Measurements from ENCODE around the gene PPP4R4. TPM values are rescaled to one million over a fixed set of nuclear protein-coding genes. Genes with fewer than 3 reads are reported as not detected.

Gene PPP4R4
- total RNA-seq, 1 experiment from 2014 or later: 3.9 TPM

DNA sequence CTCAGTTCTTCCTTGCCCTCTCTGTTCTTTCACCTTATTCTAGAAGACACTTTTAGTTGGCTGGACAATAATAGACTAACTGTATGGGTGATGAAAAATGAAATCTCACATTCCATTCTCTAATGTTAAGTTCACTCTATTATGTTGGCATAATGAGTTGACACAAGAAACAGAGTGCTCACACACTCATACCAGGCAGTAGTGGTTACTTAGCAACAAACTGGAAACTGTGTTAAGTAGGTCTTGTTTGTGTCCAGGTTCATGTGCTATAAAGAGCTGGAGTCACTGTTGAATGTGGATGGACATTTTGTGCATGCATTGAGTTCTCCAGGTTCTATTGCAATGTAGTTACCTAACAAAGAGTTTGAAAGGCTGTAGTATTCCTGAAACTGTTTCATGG is 16.9 kb upstream of the PPP4R4 start:
- Histone ChIP-seq H2BK20ac (ENCODE audit: low read depth, low read length, poor library complexity, severe bottlenecking) (no peak overlapping the region), H3K9ac (ENCODE audit: extremely low read depth, insufficient read length, low read length) (no peak overlapping the region), H2BK15ac (ENCODE audit: low read depth, low read length) (no peak overlapping the region), H3K4ac (ENCODE audit: low read depth, low read length) (no peak overlapping the region), H3K27me3 (ENCODE audit: insufficient read depth, low read length) (no peaks in the 10 kb centered on the region), H3K23ac (ENCODE audit: insufficient read length, low read depth, low read length) (no peak overlapping the region), H2BK120ac (ENCODE audit: low read depth, low read length, poor library complexity, severe bottlenecking) (no peak overlapping the region), H3K4me1 (ENCODE audit: insufficient read depth, low read length) (no peaks in the 10 kb centered on the region), H3K79me1 (ENCODE audit: insufficient read depth, low read depth, low read length, poor library complexity, severe bottlenecking) (no peaks in the 10 kb centered on the region), H4K91ac (ENCODE audit: insufficient read length, low read depth, low read length) (no peak overlapping the region), H2BK5ac (ENCODE audit: insufficient read length, low read length) (no peak overlapping the region), H3K56ac (ENCODE audit: insufficient read length, low read depth, low read length) (no peak overlapping the region), H3K79me2 (ENCODE audit: insufficient read depth, low read length) (no peaks in the 10 kb centered on the region), H3K23me2 (ENCODE audit: insufficient read length, low read depth, low read length, poor library complexity, severe bottlenecking) (no peaks in the 10 kb centered on the region), H2AK5ac (ENCODE audit: insufficient read length, low read length) (no peak overlapping the region), H3K18ac (ENCODE audit: insufficient read length, low read depth, low read length) (no peak overlapping the region), H3T11ph (ENCODE audit: low read length) (no peak overlapping the region), H2BK12ac (ENCODE audit: insufficient read length, low read depth, low read length) (no peak overlapping the region), H3K4me2 (ENCODE audit: insufficient read depth, insufficient read length, low read length) (no peak overlapping the region), H4K20me1 (ENCODE audit: control insufficient read depth, insufficient read depth, insufficient read length) (no peaks in the 10 kb centered on the region), H3K14ac (ENCODE audit: insufficient read depth, low read length) (no peak overlapping the region), H2AFZ (ENCODE audit: low read length) (no peak overlapping the region), H3K27ac (ENCODE audit: insufficient read length, low read depth, low read length) (no peak overlapping the region), H4K8ac (replicated peaks; ENCODE audit: insufficient read length, low read depth, low read length) (no peak overlapping the region), H4K5ac (ENCODE audit: insufficient read length, low read depth, low read length) (no peak overlapping the region), H3K9me3 (ENCODE audit: control insufficient read depth, low read depth, low read length) (no peaks in the 10 kb centered on the region)
- peaks cover 13 to 23% of the 10 kb centered on the region in 2 experiments; a peak in 4 of 5 replicates for H3K9me3 Mint-ChIP-seq
- H3K36me3 Mint-ChIP-seq (ENCODE audit: insufficient read depth in 1 of 3, low read depth in 3 of 3): peaks cover 6 to 8% (median 7%) of the 10 kb centered on the region in 3 experiments; a peak in 6 of 7 replicates
- TF ChIP-seq, protein P1, sequence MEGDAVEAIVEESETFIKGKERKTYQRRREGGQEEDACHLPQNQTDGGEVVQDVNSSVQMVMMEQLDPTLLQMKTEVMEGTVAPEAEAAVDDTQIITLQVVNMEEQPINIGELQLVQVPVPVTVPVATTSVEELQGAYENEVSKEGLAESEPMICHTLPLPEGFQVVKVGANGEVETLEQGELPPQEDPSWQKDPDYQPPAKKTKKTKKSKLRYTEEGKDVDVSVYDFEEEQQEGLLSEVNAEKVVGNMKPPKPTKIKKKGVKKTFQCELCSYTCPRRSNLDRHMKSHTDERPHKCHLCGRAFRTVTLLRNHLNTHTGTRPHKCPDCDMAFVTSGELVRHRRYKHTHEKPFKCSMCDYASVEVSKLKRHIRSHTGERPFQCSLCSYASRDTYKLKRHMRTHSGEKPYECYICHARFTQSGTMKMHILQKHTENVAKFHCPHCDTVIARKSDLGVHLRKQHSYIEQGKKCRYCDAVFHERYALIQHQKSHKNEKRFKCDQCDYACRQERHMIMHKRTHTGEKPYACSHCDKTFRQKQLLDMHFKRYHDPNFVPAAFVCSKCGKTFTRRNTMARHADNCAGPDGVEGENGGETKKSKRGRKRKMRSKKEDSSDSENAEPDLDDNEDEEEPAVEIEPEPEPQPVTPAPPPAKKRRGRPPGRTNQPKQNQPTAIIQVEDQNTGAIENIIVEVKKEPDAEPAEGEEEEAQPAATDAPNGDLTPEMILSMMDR (conservative IDR thresholded peaks at IDR 0.05): no peak
- no peaks in the 10 kb centered on the region for H3K4me1 Mint-ChIP-seq
- no peak overlapping the region for H3K4me3 Mint-ChIP-seq
- no peak overlapping the region for H3K27ac Mint-ChIP-seq
- no peak for DNase-seq
- H3K27me3 Mint-ChIP-seq (ENCODE audit: low read depth): no peaks in the 10 kb centered on the region; the same call in 1 of the 2 replicates
